ENCODE measurements around the gene DCLK1. TPM values are rescaled to one million over a fixed set of nuclear protein-coding genes. Genes with fewer than 3 reads are reported as not detected.

The DCLK1 gene
- total and polyA plus RNA-seq, 10 of the 15 experiments (the other 5 are each of a cell fraction or from before 2014, with no cell fraction given), result not detected

DNA sequence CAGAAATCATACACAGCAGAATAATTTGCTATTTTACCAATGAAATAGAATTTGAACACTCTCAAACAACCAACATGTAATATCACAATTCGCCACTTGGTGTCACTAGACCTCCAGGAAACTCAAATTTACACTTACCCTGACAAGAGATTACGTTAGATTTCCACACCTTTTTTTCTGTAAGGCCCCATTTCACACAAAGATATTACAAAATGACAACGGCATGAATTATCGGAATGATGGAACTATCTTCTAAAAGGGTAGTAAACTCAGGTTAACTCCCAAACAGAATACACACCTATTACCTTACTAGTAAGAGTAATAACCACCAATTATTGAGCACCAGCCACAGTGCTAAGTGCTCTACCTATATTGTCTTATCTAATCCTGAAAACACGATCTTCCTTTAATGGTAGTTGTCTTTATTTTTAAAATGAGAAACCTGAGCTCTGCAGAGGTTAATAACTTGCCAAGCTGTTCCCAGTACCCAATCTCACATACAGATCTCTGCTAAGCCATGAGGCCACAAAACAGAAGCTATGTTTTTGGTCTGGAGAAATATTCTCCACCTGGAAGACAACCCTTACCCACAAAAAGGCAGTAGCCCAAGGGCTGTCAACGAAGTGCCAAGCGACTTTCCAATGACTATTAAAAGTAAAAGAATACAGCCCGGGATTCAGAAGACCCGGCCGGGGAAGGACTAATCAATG is 152.4 kb downstream of the DCLK1 start:
- Histone ChIP-seq H3K27ac (ENCODE audit: control insufficient read depth, insufficient read depth) (no peak overlapping the region), H3K9ac (ENCODE audit: control insufficient read depth, insufficient read depth, low read length) (no peak overlapping the region), H4K20me1 (ENCODE audit: control insufficient read depth, insufficient read depth) (no peaks in the 10 kb centered on the region), H3K9me3 (replicated peaks; ENCODE audit: control insufficient read depth, insufficient read depth, low read length) (no peaks in the 10 kb centered on the region), H3K79me2 (ENCODE audit: control insufficient read depth, insufficient read depth, low read length) (no peaks in the 10 kb centered on the region), H2AFZ (ENCODE audit: control insufficient read depth, low read depth, low read length) (no peak overlapping the region), H3K4me2 (ENCODE audit: control insufficient read depth, insufficient read depth) (no peak overlapping the region), H3K4me1 (ENCODE audit: control insufficient read depth, insufficient read depth, low read length) (no peaks in the 10 kb centered on the region), H3K27me3 (replicated peaks in 1 of 2; ENCODE audit: control insufficient read depth in 2 of 2, insufficient read depth in 2 of 2, low read length in 1 of 2) (no peaks in the 10 kb centered on the region), H3K36me3 (ENCODE audit: control insufficient read depth in 2 of 2, insufficient read depth in 2 of 2, low read length in 1 of 2) (no peaks in the 10 kb centered on the region), H3K4me3 (no peak overlapping the region)
- SMC1A ChIA-PET (ENCODE audit: uncharacterized antibody, unreplicated experiment), result interaction anchor here (1.0 to 5.1 kb wide), 8 partner anchors 15 to 304 kb away, joined by 3 to 59 read pairs (median 4); no protein-coding TSS in a partner anchor
- ATAC-seq, result peak; percentile 56; the same call in 2 of the 3 replicates
- WGBS (ENCODE audit: insufficient coverage, insufficient replicate concordance, low lambda C conversion rate, missing lambda C conversion rate), result 31% methylated on average over 10 of the region's 10 CpGs
- FAIRE-seq, result peak; percentile 77
- in situ Hi-C loops (cut with MboI), result loop anchor here (5.0 kb wide), 1 partner anchor 299 kb away; no protein-coding TSS in a partner anchor
- intact Hi-C loops (cut with micrococcal nuclease; ENCODE audit: unreplicated experiment), result loop anchor here (1.0 kb wide), 1 partner anchor 297 kb away; no protein-coding TSS in a partner anchor
- RAD21 ChIA-PET (ENCODE audit: unreplicated experiment), result interaction anchor here (0.7 to 5.2 kb wide), 5 partner anchors 10 to 765 kb away, joined by 3 to 81 read pairs (median 3); no protein-coding TSS in a partner anchor
- CTCF ChIA-PET, result interaction anchor here (0.8 to 5.7 kb wide), 8 partner anchors 13 to 415 kb away, joined by 3 to 122 read pairs (median 4); no protein-coding TSS in a partner anchor
- TF ChIP-seq MTA2 (IDR thresholded peaks at IDR 0.05; ENCODE audit: low read depth) (no peak), PAX5 (IDR thresholded peaks at IDR 0.05; ENCODE audit: borderline replicate concordance, low read depth, low read length) (no peak), RAD21 (IDR thresholded peaks at IDR 0.05; ENCODE audit: insufficient read depth, low read depth, low read length) (peak; percentile 82), SMC3 (IDR thresholded peaks at IDR 0.05; ENCODE audit: borderline replicate concordance, low read length) (peak; percentile 58; the same call in 1 of the 2 replicates)
- TF ChIP-seq, protein P1, sequence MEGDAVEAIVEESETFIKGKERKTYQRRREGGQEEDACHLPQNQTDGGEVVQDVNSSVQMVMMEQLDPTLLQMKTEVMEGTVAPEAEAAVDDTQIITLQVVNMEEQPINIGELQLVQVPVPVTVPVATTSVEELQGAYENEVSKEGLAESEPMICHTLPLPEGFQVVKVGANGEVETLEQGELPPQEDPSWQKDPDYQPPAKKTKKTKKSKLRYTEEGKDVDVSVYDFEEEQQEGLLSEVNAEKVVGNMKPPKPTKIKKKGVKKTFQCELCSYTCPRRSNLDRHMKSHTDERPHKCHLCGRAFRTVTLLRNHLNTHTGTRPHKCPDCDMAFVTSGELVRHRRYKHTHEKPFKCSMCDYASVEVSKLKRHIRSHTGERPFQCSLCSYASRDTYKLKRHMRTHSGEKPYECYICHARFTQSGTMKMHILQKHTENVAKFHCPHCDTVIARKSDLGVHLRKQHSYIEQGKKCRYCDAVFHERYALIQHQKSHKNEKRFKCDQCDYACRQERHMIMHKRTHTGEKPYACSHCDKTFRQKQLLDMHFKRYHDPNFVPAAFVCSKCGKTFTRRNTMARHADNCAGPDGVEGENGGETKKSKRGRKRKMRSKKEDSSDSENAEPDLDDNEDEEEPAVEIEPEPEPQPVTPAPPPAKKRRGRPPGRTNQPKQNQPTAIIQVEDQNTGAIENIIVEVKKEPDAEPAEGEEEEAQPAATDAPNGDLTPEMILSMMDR (IDR thresholded peaks at IDR 0.05 in 2 of 3, conservative IDR thresholded peaks at IDR 0.05 in 1 of 3; ENCODE audit: control insufficient read depth in 2 of 3, extremely low read depth in 1 of 3, insufficient read depth in 1 of 3, low read depth in 3 of 3, low read length in 3 of 3), result peak; percentile 52 to 68 (median 62); a peak in 5 of 6 replicates
- DNase-seq (ENCODE audit: low read depth, low spot score), result no peak
- POLR2A ChIA-PET, result no interaction called here
- no TSS peak for BruUV-seq (replicated peaks)
